B cell (primary cell): ENCODE results near the gene GRK5.

Source experiments
- CTCF ChIP-seq: fragments of 200-600 bp; IDR thresholded peaks from one replicate; pipeline ENCODE4 v1.8.0; 2022; ENCODE audit warnings: antibody characterized with exemption, mild to moderate bottlenecking
- EZH2 ChIP-seq: IDR thresholded peaks from 2 replicates; pipeline ENCODE4 v1.6.1; 2012; ENCODE audit warnings: borderline replicate concordance, low read depth, mild to moderate bottlenecking, moderate library complexity, low read length; ENCODE audit not compliant: insufficient read depth, poor library complexity, severe bottlenecking

- TF ChIP-seq EZH2 (no peak), CTCF (no peak)
Observed at GRCh38 chr10:119216127-119216526, 8.8 kb downstream of the GRK5 start.
